ENCODE data around the gene C8B. TPM values are rescaled to one million over a fixed set of nuclear protein-coding genes. Genes with fewer than 3 reads are reported as not detected.

C8B gene
- total RNA-seq, 2 donors from 2014 or later = not detected

GRCh38 chr1:56922070-56922469 lies 43.7 kb downstream of the C8B start:
- Histone ChIP-seq H3K4me3 (no peak overlapping the region), H3K36me3 (no peaks in the 10 kb centered on the region), H3K27ac (no peak overlapping the region), H3K27me3 (no peaks in the 10 kb centered on the region), H3K4me1 (no peaks in the 10 kb centered on the region), H3K9me3 (no peaks in the 10 kb centered on the region)
- DNase-seq (ENCODE audit: low spot score) = no peak
- no peak for TF ChIP-seq CTCF (IDR thresholded peaks at IDR 0.05)

GRCh38 chr1:56921479-56921878 lies 44.3 kb downstream of the C8B start:
- Histone ChIP-seq H3K27ac (no peak overlapping the region), H3K9me3 (no peaks in the 10 kb centered on the region), H3K27me3 (no peaks in the 10 kb centered on the region), H3K36me3 (no peaks in the 10 kb centered on the region), H3K4me3 (no peak overlapping the region), H3K4me1 (no peaks in the 10 kb centered on the region)
- TF ChIP-seq CTCF (IDR thresholded peaks at IDR 0.05) = no peak
- DNase-seq (ENCODE audit: low spot score) = no peak

- TF ChIP-seq CTCF (IDR thresholded peaks at IDR 0.05) = no peak
- no peaks in the 10 kb centered on the region for H3K27me3 ChIP-seq
- H3K36me3 ChIP-seq = no peaks in the 10 kb centered on the region
- H3K4me3 ChIP-seq = no peak overlapping the region
- H3K27ac ChIP-seq = no peak overlapping the region
- no peaks in the 10 kb centered on the region for H3K4me1 ChIP-seq
- no peaks in the 10 kb centered on the region for H3K9me3 ChIP-seq
- DNase-seq (ENCODE audit: low spot score) = no peak
These were observed 45.2 kb downstream of the C8B start for GRCh38 chr1:56920591-56921001.

GRCh38 chr1:56917356-56917755 lies 48.5 kb downstream of the C8B start:
- H3K27me3 ChIP-seq = no peaks in the 10 kb centered on the region
- H3K4me1 ChIP-seq = no peaks in the 10 kb centered on the region
- no peaks in the 10 kb centered on the region for H3K36me3 ChIP-seq
- no peak overlapping the region for H3K4me3 ChIP-seq
- no peak for TF ChIP-seq CTCF (IDR thresholded peaks at IDR 0.05)
- DNase-seq (ENCODE audit: low spot score) = no peak
- H3K27ac ChIP-seq = no peak overlapping the region
- H3K9me3 ChIP-seq = no peaks in the 10 kb centered on the region

- Histone ChIP-seq H3K9me3 (no peaks in the 10 kb centered on the region), H3K27me3 (no peaks in the 10 kb centered on the region), H3K27ac (no peak overlapping the region), H3K36me3 (no peaks in the 10 kb centered on the region), H3K4me1 (no peaks in the 10 kb centered on the region), H3K4me3 (no peak overlapping the region)
- DNase-seq (ENCODE audit: low spot score) = no peak
- no peak for TF ChIP-seq CTCF (IDR thresholded peaks at IDR 0.05)
These were observed 49.2 kb downstream of the C8B start for GRCh38 chr1:56916630-56917029.

GRCh38 chr1:56915960-56916359 lies 49.9 kb downstream of the C8B start:
- no peak for TF ChIP-seq CTCF (IDR thresholded peaks at IDR 0.05)
- Histone ChIP-seq H3K4me1 (no peaks in the 10 kb centered on the region), H3K9me3 (no peaks in the 10 kb centered on the region), H3K4me3 (no peak overlapping the region), H3K36me3 (no peaks in the 10 kb centered on the region), H3K27me3 (no peaks in the 10 kb centered on the region), H3K27ac (no peak overlapping the region)
- DNase-seq (ENCODE audit: low spot score) = no peak
